ENCODE data around the gene FOSB. TPM values are rescaled to one million over a fixed set of nuclear protein-coding genes. Genes with fewer than 3 reads are reported as not detected.

FOSB gene
- total RNA-seq, 1 experiment from 2014 or later = 1.9 TPM

- TF ChIP-seq, protein P1, sequence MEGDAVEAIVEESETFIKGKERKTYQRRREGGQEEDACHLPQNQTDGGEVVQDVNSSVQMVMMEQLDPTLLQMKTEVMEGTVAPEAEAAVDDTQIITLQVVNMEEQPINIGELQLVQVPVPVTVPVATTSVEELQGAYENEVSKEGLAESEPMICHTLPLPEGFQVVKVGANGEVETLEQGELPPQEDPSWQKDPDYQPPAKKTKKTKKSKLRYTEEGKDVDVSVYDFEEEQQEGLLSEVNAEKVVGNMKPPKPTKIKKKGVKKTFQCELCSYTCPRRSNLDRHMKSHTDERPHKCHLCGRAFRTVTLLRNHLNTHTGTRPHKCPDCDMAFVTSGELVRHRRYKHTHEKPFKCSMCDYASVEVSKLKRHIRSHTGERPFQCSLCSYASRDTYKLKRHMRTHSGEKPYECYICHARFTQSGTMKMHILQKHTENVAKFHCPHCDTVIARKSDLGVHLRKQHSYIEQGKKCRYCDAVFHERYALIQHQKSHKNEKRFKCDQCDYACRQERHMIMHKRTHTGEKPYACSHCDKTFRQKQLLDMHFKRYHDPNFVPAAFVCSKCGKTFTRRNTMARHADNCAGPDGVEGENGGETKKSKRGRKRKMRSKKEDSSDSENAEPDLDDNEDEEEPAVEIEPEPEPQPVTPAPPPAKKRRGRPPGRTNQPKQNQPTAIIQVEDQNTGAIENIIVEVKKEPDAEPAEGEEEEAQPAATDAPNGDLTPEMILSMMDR (conservative IDR thresholded peaks at IDR 0.05; ENCODE audit: low read depth, low read length) = no peak
- no peak for TF ChIP-seq EZH2 (IDR thresholded peaks at IDR 0.05; ENCODE audit: borderline replicate concordance, low read depth, low read length, poor library complexity, severe bottlenecking)
- ChIA-PET POLR2A (ENCODE audit: low non-redundant PET) (no interaction called here), CTCF (interaction anchor here (0.6 kb wide), 1 partner anchor 19 kb away, joined by 6 read pairs; no protein-coding TSS in a partner anchor)
- H3K27ac ChIP-seq (ENCODE audit: low read depth, low read length, poor library complexity, severe bottlenecking) = no peak overlapping the region
- H3K27me3 ChIP-seq (replicated peaks; ENCODE audit: insufficient read depth, low read depth, low read length, poor library complexity) = no peaks in the 10 kb centered on the region
- no peaks in the 10 kb centered on the region for H3K36me3 ChIP-seq (ENCODE audit: insufficient read depth, low read length, poor library complexity, severe bottlenecking)
- BruUV-seq (replicated peaks) = no TSS peak
- no peak for DNase-seq (ENCODE audit: low spot score)
- H3K9me3 ChIP-seq (ENCODE audit: low read depth, low read length, poor library complexity, severe bottlenecking) = no peaks in the 10 kb centered on the region
- peaks cover 1% of the 10 kb centered on the region for H3K4me1 ChIP-seq (ENCODE audit: insufficient read depth, low read length, poor library complexity, severe bottlenecking)
- intact Hi-C loops (cut with micrococcal nuclease; ENCODE audit: unreplicated experiment) = no loop called here
- H3K4me3 ChIP-seq (ENCODE audit: low read depth, low read length, poor library complexity, severe bottlenecking) = no peak overlapping the region
Observed at GRCh38 chr19:45472563-45473366, 5.0 kb downstream of the FOSB start.

GRCh38 chr19:45473367-45473681, 5.5 kb downstream of the FOSB start:
- intact Hi-C loops (cut with micrococcal nuclease; ENCODE audit: unreplicated experiment) = no loop called here
- DNase-seq (ENCODE audit: low spot score) = no peak
- no peaks in the 10 kb centered on the region for H3K36me3 ChIP-seq (ENCODE audit: insufficient read depth, low read length, poor library complexity, severe bottlenecking)
- TF ChIP-seq, protein P1 (conservative IDR thresholded peaks at IDR 0.05; ENCODE audit: low read depth, low read length) = no peak
- TF ChIP-seq EZH2 (IDR thresholded peaks at IDR 0.05; ENCODE audit: borderline replicate concordance, low read depth, low read length, poor library complexity, severe bottlenecking) = no peak
- BruUV-seq (replicated peaks) = no TSS peak
- no peak overlapping the region for H3K4me3 ChIP-seq (ENCODE audit: low read depth, low read length, poor library complexity, severe bottlenecking)
- H3K4me1 ChIP-seq (ENCODE audit: insufficient read depth, low read length, poor library complexity, severe bottlenecking) = peaks cover 5% of the 10 kb centered on the region
- ChIA-PET POLR2A (ENCODE audit: low non-redundant PET) (no interaction called here), CTCF (interaction anchor here (0.6 kb wide), 1 partner anchor 20 kb away, joined by 6 read pairs; no protein-coding TSS in a partner anchor)
- H3K27me3 ChIP-seq (replicated peaks; ENCODE audit: insufficient read depth, low read depth, low read length, poor library complexity) = no peaks in the 10 kb centered on the region
- H3K9me3 ChIP-seq (ENCODE audit: low read depth, low read length, poor library complexity, severe bottlenecking) = no peaks in the 10 kb centered on the region
- H3K27ac ChIP-seq (ENCODE audit: low read depth, low read length, poor library complexity, severe bottlenecking) = no peak overlapping the region

DNA sequence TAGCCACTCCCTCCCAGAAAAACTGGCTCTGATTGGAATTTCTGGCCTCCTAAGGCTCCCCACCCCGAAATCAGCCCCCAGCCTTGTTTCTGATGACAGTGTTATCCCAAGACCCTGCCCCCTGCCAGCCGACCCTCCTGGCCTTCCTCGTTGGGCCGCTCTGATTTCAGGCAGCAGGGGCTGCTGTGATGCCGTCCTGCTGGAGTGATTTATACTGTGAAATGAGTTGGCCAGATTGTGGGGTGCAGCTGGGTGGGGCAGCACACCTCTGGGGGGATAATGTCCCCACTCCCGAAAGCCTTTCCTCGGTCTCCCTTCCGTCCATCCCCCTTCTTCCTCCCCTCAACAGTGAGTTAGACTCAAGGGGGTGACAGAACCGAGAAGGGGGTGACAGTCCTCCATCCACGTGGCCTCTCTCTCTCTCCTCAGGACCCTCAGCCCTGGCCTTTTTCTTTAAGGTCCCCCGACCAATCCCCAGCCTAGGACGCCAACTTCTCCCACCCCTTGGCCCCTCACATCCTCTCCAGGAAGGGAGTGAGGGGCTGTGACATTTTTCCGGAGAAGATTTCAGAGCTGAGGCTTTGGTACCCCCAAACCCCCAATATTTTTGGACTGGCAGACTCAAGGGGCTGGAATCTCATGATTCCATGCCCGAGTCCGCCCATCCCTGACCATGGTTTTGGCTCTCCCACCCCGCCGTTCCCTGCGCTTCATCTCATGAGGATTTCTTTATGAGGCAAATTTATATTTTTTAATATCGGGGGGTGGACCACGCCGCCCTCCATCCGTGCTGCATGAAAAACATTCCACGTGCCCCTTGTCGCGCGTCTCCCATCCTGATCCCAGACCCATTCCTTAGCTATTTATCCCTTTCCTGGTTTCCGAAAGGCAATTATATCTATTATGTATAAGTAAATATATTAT, 6.1 kb downstream of the FOSB start:
- ChIA-PET POLR2A (ENCODE audit: low non-redundant PET) (no interaction called here), CTCF (interaction anchor here (0.5 kb wide), 1 partner anchor 46 kb away, joined by 3 read pairs; no protein-coding TSS in a partner anchor)
- H3K9me3 ChIP-seq (ENCODE audit: low read depth, low read length, poor library complexity, severe bottlenecking) = no peaks in the 10 kb centered on the region
- BruUV-seq (replicated peaks) = no TSS peak
- TF ChIP-seq EZH2 (IDR thresholded peaks at IDR 0.05; ENCODE audit: borderline replicate concordance, low read depth, low read length, poor library complexity, severe bottlenecking) = no peak
- TF ChIP-seq, protein P1 (conservative IDR thresholded peaks at IDR 0.05; ENCODE audit: low read depth, low read length) = no peak
- no peak overlapping the region for H3K27ac ChIP-seq (ENCODE audit: low read depth, low read length, poor library complexity, severe bottlenecking)
- peaks cover 5% of the 10 kb centered on the region for H3K4me1 ChIP-seq (ENCODE audit: insufficient read depth, low read length, poor library complexity, severe bottlenecking)
- no peaks in the 10 kb centered on the region for H3K27me3 ChIP-seq (replicated peaks; ENCODE audit: insufficient read depth, low read depth, low read length, poor library complexity)
- intact Hi-C loops (cut with micrococcal nuclease; ENCODE audit: unreplicated experiment) = no loop called here
- no peak for DNase-seq (ENCODE audit: low spot score)
- no peak overlapping the region for H3K4me3 ChIP-seq (ENCODE audit: low read depth, low read length, poor library complexity, severe bottlenecking)
- no peaks in the 10 kb centered on the region for H3K36me3 ChIP-seq (ENCODE audit: insufficient read depth, low read length, poor library complexity, severe bottlenecking)

Measured in A673 (cell line).